ENCODE data around the gene FBXL14. TPM values are rescaled to one million over a fixed set of nuclear protein-coding genes. Genes with fewer than 3 reads are reported as not detected.
"Not testable (repeated sequence)": the region's sequence is repeated elsewhere in the genome, so short reads cannot be mapped to it uniquely, and the experiment has no call there.

The FBXL14 gene
- total and polyA plus RNA-seq, 2 experiments from 2014 or later: 8.6 to 11.7 TPM

- Histone ChIP-seq H3K36me3 (replicated peaks; ENCODE audit: insufficient read depth, low read depth) (no peaks in the 10 kb centered on the region), H3K4me2 (no peak overlapping the region), H3K27ac (no peak overlapping the region), H3K4me3 (no peak overlapping the region), H3K9me3 (ENCODE audit: low read depth) (no peaks in the 10 kb centered on the region), H3K4me1 (ENCODE audit: insufficient read depth) (no peaks in the 10 kb centered on the region), H4K20me1 (ENCODE audit: insufficient read depth, poor library complexity, severe bottlenecking) (no peaks in the 10 kb centered on the region), H3K9me2 (replicated peaks; ENCODE audit: insufficient read depth) (no peaks in the 10 kb centered on the region), H2AFZ (no peak overlapping the region), H3K27me3 (peaks cover 6% of the 10 kb centered on the region), H3K79me2 (no peaks in the 10 kb centered on the region)
- 94% methylated on average over 18 of the region's 18 CpGs for WGBS (ENCODE audit: low lambda C conversion rate, missing lambda C conversion rate)
- DNase-seq (ENCODE audit: low spot score): no peak
- TF ChIP-seq EZH2 (IDR thresholded peaks at IDR 0.05; ENCODE audit: borderline replicate concordance) (no peak), EZH2phosphoT487 (IDR thresholded peaks at IDR 0.05; ENCODE audit: low read depth, severe bottlenecking, unreplicated experiment) (no peak), CTCF (IDR thresholded peaks at IDR 0.05; ENCODE audit: poor library complexity) (no peak)
These were observed 31.5 kb downstream of the FBXL14 start for GRCh38 chr12:1562813-1563407.

- no peaks in the 10 kb centered on the region for H3K79me2 ChIP-seq
These were observed 33.7 kb downstream of the FBXL14 start for GRCh38 chr12:1560704-1561103.

GRCh38 chr12:1559676-1560091, 34.7 kb downstream of the FBXL14 start:
- 58% methylated on average over 6 of the region's 6 CpGs for WGBS (ENCODE audit: low lambda C conversion rate, missing lambda C conversion rate)
- no peak for DNase-seq (ENCODE audit: low spot score)
- no peak overlapping the region for H3K4me2 ChIP-seq

More at GRCh38 chr12:1560704-1561103, 33.7 kb downstream of the FBXL14 start:
- H3K9me3 ChIP-seq (ENCODE audit: low read depth): no peaks in the 10 kb centered on the region
- no peaks in the 10 kb centered on the region for H3K27me3 ChIP-seq
- H4K20me1 ChIP-seq (ENCODE audit: insufficient read depth, poor library complexity, severe bottlenecking): no peaks in the 10 kb centered on the region
- no peak overlapping the region for H3K4me2 ChIP-seq
- H3K27ac ChIP-seq: no peak overlapping the region
- no peak for TF ChIP-seq CTCF (IDR thresholded peaks at IDR 0.05; ENCODE audit: poor library complexity)
- TF ChIP-seq EZH2 (IDR thresholded peaks at IDR 0.05; ENCODE audit: borderline replicate concordance): no peak
- no peak for TF ChIP-seq EZH2phosphoT487 (IDR thresholded peaks at IDR 0.05; ENCODE audit: low read depth, severe bottlenecking, unreplicated experiment)
- H3K9me2 ChIP-seq (replicated peaks; ENCODE audit: insufficient read depth): no peaks in the 10 kb centered on the region
- WGBS (ENCODE audit: low lambda C conversion rate, missing lambda C conversion rate): 77% methylated on average over 6 of the region's 6 CpGs
- no peaks in the 10 kb centered on the region for H3K36me3 ChIP-seq (replicated peaks; ENCODE audit: insufficient read depth, low read depth)
- no peaks in the 10 kb centered on the region for H3K4me1 ChIP-seq (ENCODE audit: insufficient read depth)
- H3K4me3 ChIP-seq: no peak overlapping the region
- DNase-seq (ENCODE audit: low spot score): no peak
- H2AFZ ChIP-seq: no peak overlapping the region

GRCh38 chr12:1558108-1558507, 36.3 kb downstream of the FBXL14 start:
- not testable (repeated sequence) for H3K4me3 ChIP-seq; DNase-seq (ENCODE audit: low spot score); H3K27ac ChIP-seq; H3K9me3 ChIP-seq (ENCODE audit: low read depth); H3K36me3 ChIP-seq (replicated peaks; ENCODE audit: insufficient read depth, low read depth); H3K4me1 ChIP-seq (ENCODE audit: insufficient read depth); H3K27me3 ChIP-seq; H3K9me2 ChIP-seq (replicated peaks; ENCODE audit: insufficient read depth); H2AFZ ChIP-seq; H4K20me1 ChIP-seq (ENCODE audit: insufficient read depth, poor library complexity, severe bottlenecking); H3K79me2 ChIP-seq; H3K4me2 ChIP-seq
- WGBS (ENCODE audit: low lambda C conversion rate, missing lambda C conversion rate): 91% methylated on average over 14 of the region's 15 CpGs

More at GRCh38 chr12:1559676-1560091, 34.7 kb downstream of the FBXL14 start:
- no peaks in the 10 kb centered on the region for H3K4me1 ChIP-seq (ENCODE audit: insufficient read depth)
- no peak overlapping the region for H2AFZ ChIP-seq
- H3K4me3 ChIP-seq: no peak overlapping the region
- TF ChIP-seq EZH2phosphoT487 (IDR thresholded peaks at IDR 0.05; ENCODE audit: low read depth, severe bottlenecking, unreplicated experiment): no peak
- TF ChIP-seq CTCF (IDR thresholded peaks at IDR 0.05; ENCODE audit: poor library complexity): no peak
- no peak for TF ChIP-seq EZH2 (IDR thresholded peaks at IDR 0.05; ENCODE audit: borderline replicate concordance)
- H3K27me3 ChIP-seq: no peaks in the 10 kb centered on the region
- H3K36me3 ChIP-seq (replicated peaks; ENCODE audit: insufficient read depth, low read depth): no peaks in the 10 kb centered on the region
- H3K79me2 ChIP-seq: no peaks in the 10 kb centered on the region
- H3K9me2 ChIP-seq (replicated peaks; ENCODE audit: insufficient read depth): no peaks in the 10 kb centered on the region
- no peaks in the 10 kb centered on the region for H4K20me1 ChIP-seq (ENCODE audit: insufficient read depth, poor library complexity, severe bottlenecking)
- H3K9me3 ChIP-seq (ENCODE audit: low read depth): no peaks in the 10 kb centered on the region
- H3K27ac ChIP-seq: no peak overlapping the region

Measured in hepatocyte (in vitro differentiated cells).